Measurements from ENCODE around the gene AXIN2.

AXIN2 gene

DNA sequence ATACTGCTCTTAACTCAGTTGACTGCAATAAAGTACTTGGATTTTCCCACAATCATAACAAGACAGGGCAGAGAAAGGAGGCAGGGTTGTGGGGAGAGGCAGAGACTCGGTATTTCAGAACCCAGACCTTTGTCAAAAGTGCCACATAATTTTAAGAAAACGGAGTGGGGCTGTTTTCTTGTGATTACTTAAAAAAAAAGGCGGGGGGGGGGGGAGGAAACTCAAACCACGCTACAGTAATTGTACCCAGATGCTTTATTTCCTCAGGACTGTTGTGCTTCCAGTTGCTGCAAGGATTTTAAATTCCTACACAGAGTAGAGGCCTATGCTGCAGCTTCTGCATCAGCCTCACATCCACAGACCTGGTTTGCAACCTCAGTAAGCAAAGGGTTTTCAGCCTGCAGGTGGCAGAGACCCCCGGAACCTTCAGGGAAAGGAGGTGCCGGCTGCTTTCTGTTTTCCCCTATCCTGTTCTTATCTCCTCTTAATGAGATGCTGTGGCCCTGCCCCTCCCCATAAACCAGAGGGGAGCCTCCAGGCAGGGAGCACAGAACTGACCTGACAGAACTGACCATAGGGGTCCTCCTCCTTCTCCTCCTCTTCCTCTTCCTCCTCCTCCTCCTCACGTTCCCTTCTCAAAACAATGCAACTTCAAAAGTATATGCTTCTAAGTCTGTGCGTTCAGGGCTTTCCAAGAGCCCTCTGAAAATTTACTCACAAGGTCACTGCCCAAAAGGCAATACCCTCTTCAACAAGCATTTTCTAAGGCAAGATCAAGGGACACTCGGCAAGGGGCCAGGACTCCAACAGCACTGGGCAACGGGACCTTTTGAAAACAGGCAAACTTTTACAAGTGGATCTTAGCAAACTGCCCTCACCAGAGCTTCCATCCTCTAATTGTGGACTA lies 7.5 kb downstream of the AXIN2 start:
- Mint-ChIP-seq H3K36me3 (ENCODE audit: low read depth) (no peaks in the 10 kb centered on the region), H3K9me3 (no peaks in the 10 kb centered on the region), H3K4me1 (ENCODE audit: low read depth) (no peaks in the 10 kb centered on the region), H3K27ac (no peak overlapping the region), H3K4me3 (no peak overlapping the region), H3K27me3 (peaks cover 11% of the 10 kb centered on the region)
- intact Hi-C loops (cut with micrococcal nuclease), result no loop called here

DNA sequence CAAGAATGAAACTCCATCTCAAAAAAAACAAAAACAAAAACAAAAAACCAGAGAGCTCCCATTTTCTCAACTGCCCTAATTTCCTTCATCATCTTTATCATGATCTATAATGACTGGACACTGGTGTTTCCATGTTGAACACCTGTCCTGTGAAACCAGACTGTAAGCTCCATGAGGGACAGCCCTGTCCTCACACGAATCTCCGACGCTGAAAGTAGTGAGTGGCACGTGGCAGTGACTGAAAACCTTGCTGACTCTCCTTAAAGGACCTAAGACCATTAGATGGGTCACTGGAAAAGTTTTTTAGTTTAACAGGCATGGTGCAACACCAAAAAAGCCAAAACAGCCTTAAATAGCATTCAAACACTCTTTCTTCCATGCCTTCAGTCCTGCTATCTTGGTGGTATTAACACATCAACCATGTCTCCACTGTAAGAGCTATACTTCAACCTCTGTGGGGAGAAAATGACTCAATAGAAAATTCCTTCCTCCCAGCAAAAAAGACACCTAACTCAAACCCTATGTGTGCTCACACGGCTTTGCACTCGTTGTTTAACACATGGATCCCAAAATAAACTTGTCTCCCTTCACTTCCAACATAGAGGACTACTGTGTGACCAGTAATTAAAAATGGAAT lies 8.3 kb downstream of the AXIN2 start:
- Mint-ChIP-seq H3K36me3 (ENCODE audit: low read depth) (no peaks in the 10 kb centered on the region), H3K9me3 (no peaks in the 10 kb centered on the region), H3K4me1 (ENCODE audit: low read depth) (no peaks in the 10 kb centered on the region), H3K27ac (no peak overlapping the region), H3K4me3 (no peak overlapping the region), H3K27me3 (peaks cover 11% of the 10 kb centered on the region)
- intact Hi-C loops (cut with micrococcal nuclease), result no loop called here

DNA sequence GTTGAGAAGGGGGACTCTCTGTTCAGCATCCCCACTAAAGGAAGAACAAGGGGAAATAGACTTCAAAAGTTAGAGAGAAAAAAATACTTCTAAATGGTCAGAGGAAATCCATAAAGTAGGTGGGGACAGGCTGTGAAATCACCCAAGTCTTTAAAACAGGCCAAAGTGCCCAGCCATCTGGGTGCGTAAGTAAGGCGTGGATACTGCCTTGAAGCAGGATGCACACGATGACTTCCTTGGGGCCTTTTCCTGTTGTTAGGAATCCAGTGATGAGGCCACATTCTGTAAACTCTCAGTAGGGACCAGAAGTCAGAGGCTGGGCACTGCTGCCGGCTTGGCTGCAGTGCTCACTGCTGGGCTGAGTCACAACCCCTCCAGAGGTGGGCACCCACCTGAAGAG lies 9.2 kb downstream of the AXIN2 start:
- Mint-ChIP-seq H3K36me3 (ENCODE audit: low read depth) (no peaks in the 10 kb centered on the region), H3K27ac (no peak overlapping the region), H3K27me3 (peaks cover 11% of the 10 kb centered on the region), H3K9me3 (no peaks in the 10 kb centered on the region), H3K4me1 (ENCODE audit: low read depth) (no peaks in the 10 kb centered on the region), H3K4me3 (no peak overlapping the region)
- intact Hi-C loops (cut with micrococcal nuclease), result no loop called here

DNA sequence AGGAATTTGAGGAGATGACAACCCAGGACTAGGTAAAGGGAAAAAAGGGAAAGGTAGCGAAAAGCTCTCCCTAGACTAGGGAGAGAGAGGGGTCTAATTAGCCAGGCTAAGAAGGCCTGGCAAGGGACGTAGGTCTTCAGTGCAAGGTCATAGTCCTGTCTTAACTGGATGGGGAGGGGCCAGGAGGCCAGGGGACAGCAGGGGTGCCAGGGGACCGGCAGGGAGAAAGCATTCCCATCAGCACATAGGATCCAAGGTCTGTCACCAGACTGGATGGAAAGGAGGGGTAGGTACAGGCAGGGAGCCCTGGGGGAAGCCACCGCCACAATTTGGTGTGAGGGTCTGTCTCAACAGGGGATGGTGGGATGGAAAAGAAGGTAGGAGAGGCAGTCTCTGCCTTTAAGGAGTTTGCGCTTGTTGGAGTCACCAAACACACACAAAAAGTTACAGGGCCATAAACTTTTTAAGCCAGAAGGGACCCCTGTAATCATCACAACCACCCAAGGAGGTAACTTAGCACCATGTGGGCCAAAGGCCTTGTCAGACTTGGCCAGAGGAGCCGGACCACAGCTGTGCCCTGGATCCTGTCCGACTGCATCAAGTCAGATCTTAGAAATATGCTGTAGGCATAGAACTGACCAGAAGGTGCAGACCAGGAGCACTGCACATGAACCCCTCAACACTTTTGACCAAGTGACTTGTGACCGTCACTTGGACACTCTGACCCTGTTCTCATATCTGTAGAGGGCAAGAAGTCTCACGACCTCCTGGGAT lies 10.0 kb downstream of the AXIN2 start:
- Mint-ChIP-seq H3K27ac (no peak overlapping the region), H3K4me1 (ENCODE audit: low read depth) (no peaks in the 10 kb centered on the region), H3K4me3 (no peak overlapping the region), H3K36me3 (ENCODE audit: low read depth) (no peaks in the 10 kb centered on the region), H3K9me3 (no peaks in the 10 kb centered on the region), H3K27me3 (peaks cover 11% of the 10 kb centered on the region)
- intact Hi-C loops (cut with micrococcal nuclease), result no loop called here

DNA sequence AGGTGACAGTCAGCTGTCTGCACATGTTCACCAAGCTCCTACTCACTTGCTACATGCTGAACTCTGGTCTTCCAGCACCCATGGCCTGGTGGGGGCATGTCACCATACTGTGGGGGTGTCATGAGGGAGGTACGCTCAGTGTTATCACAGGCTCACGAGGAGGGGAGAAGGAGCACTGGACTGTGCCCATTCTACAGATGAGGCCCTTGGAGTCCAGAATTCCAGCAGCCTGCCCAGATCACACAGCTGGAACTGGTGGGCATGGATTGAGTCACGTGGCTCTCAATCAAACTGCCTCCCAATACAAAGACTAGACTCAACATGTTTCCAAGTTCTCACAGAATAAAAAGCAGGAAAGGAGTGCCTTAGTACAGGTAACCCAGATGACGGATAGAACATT lies 10.7 kb downstream of the AXIN2 start:
- intact Hi-C loops (cut with micrococcal nuclease), result no loop called here
- no peaks in the 10 kb centered on the region for H3K36me3 Mint-ChIP-seq (ENCODE audit: low read depth)
- H3K27me3 Mint-ChIP-seq, result peaks cover 11% of the 10 kb centered on the region
- H3K27ac Mint-ChIP-seq, result no peak overlapping the region
- no peak overlapping the region for H3K4me3 Mint-ChIP-seq
- no peaks in the 10 kb centered on the region for H3K4me1 Mint-ChIP-seq (ENCODE audit: low read depth)
- H3K9me3 Mint-ChIP-seq, result no peaks in the 10 kb centered on the region

DNA sequence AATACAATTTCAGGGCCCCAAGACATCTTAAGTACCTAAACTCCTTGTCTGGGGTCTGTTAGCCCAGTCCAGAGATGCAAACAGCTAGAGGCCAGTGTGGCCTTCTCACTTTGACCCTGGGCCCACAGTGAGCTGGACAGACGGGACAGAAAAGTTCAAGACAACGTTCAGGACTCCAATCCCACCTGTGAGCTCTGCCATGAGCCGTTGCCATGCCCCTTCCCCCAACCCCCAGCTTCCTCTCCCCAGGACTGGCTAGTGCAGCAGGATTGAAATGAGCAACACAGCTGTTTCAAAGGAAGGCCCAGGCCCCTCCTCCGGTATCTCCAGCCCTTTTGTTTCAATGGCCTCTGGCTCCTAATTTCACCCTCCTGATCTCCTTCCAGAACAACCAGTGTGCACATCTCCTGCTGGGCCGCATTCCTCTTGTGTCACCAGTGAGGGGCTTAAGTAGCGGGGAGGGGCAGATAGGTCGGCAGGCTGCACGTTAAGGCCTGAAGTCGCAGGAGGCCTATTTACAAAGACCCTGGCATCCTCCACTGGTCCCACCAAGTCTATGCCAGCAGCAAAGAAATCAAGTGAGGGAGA lies 11.3 kb downstream of the AXIN2 start:
- H3K27me3 Mint-ChIP-seq, result peaks cover 11% of the 10 kb centered on the region
- intact Hi-C loops (cut with micrococcal nuclease), result no loop called here
- no peak overlapping the region for H3K27ac Mint-ChIP-seq
- H3K36me3 Mint-ChIP-seq (ENCODE audit: low read depth), result no peaks in the 10 kb centered on the region
- H3K9me3 Mint-ChIP-seq, result no peaks in the 10 kb centered on the region
- H3K4me1 Mint-ChIP-seq (ENCODE audit: low read depth), result no peaks in the 10 kb centered on the region
- no peak overlapping the region for H3K4me3 Mint-ChIP-seq

DNA sequence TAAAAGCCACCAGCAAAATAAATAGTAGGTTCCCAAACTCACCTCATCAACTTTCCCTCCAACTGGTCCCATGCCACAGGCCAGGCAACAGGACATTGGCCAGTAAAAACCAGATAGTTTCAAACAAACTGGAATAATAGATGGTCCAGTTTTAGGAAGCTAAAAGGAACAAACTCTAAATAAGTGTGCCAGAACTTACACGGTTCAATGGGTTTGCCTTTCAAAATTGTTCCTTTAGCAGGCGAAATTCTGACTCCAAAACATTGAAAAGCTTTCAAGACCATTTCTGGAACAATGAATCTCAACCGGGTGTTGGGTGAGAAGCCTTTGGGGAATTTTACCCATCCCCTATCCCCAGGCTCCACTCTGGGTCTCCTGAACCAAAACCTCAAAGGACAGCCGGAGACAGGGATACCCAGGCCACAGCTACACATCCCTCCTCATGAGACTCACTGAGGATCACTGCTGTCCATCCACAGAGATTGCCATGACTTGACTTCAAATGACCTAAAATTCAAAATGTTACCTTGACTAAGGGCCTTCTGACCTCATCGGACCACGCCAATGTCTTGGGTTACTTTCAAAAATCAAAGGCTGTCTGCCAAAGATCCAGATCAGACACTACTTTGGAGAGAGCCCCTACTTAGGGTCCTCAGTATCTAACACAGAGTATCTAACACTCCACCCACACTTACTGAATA lies 13.0 kb downstream of the AXIN2 start:
- Mint-ChIP-seq H3K27me3 (peaks cover 10% of the 10 kb centered on the region), H3K9me3 (no peaks in the 10 kb centered on the region), H3K36me3 (ENCODE audit: low read depth) (no peaks in the 10 kb centered on the region), H3K4me1 (ENCODE audit: low read depth) (no peaks in the 10 kb centered on the region), H3K4me3 (no peak overlapping the region), H3K27ac (no peak overlapping the region)
- intact Hi-C loops (cut with micrococcal nuclease), result no loop called here

DNA sequence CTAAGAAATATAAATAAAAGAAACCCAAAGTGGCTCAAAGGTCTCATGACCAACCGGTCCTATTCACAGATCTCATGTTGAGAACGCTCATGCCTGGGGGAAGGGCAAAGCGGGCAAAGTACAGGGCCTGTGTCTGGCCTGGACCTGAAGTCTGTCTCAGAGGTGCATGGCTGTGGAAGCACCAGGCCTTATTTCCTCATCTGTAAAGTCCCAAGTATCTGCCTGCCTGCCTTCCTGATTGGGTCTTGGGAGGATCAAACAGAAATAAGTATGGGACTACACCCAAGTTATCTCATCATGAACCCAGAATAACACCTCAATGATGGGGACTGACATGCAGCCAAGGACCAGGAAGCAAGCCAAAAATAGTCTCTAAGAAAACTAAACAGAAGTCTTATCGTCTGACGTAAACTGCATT lies 14.2 kb downstream of the AXIN2 start:
- H3K27me3 Mint-ChIP-seq, result peaks cover 3% of the 10 kb centered on the region
- intact Hi-C loops (cut with micrococcal nuclease), result no loop called here
- H3K4me1 Mint-ChIP-seq (ENCODE audit: low read depth), result no peaks in the 10 kb centered on the region
- no peaks in the 10 kb centered on the region for H3K9me3 Mint-ChIP-seq
- H3K27ac Mint-ChIP-seq, result no peak overlapping the region
- no peaks in the 10 kb centered on the region for H3K36me3 Mint-ChIP-seq (ENCODE audit: low read depth)
- H3K4me3 Mint-ChIP-seq, result no peak overlapping the region

DNA sequence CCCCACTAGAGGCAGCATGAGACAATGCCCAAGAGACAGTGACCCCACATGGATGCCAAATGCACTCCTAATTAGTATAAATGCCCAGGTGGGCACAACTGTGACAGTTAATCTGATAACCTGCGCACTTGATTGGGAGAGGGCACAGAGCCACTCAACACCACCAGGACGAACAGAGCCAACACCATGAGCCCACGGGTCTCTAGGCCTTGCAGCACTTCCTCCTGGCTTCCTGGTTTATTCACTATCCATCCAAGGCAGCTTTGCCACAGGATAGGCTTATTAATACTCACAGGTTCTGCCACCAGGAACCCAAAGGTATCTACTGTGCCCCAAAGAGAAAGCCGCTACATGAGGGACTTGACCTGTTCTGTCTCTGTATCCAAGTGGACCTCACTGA lies 14.9 kb downstream of the AXIN2 start:
- H3K27ac Mint-ChIP-seq, result no peak overlapping the region
- H3K4me3 Mint-ChIP-seq, result no peak overlapping the region
- no peaks in the 10 kb centered on the region for H3K9me3 Mint-ChIP-seq
- peaks cover 3% of the 10 kb centered on the region for H3K27me3 Mint-ChIP-seq
- H3K36me3 Mint-ChIP-seq (ENCODE audit: low read depth), result no peaks in the 10 kb centered on the region
- intact Hi-C loops (cut with micrococcal nuclease), result no loop called here
- no peaks in the 10 kb centered on the region for H3K4me1 Mint-ChIP-seq (ENCODE audit: low read depth)

DNA sequence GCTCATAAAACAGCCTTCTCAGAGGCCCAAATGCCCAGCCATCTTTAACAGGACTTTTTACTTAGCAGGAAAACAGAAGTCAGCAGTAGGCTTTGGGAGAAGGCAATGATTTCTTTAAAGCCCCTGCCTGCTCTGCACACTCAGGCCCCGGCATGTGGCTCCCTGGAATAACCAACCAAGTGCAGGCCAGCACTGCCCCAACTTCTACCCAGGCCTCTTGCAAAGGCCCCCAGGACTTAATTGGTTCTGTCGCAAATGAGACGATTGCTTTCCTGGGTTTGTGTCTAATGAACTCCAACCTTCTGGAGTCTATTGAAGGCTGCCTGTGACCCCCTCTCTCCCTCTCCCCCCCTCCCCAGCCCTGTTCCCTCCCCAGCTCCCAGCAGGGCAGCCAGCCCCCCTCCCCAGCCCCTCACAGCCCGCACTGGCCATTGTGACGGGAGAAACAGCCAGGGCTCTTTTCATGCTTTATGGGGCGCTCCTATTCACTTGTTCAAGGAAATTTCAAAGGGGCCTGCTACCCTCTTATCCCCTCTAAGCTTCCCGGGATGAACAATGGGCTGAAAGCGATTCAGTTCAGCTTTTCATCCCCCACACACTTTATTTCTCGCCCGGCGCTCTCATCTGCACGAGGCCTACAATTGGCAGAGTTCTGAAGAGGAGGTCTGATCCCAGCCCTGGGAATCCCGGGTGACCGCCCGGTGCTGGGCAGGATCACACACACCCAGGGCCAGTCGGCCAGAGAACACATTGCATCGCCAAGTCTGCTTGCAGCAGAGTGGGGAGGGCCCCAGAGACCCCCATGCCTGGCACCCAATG lies 15.5 kb downstream of the AXIN2 start:
- peaks cover 6% of the 10 kb centered on the region for H3K27me3 Mint-ChIP-seq
- no peaks in the 10 kb centered on the region for H3K36me3 Mint-ChIP-seq (ENCODE audit: low read depth)
- no peaks in the 10 kb centered on the region for H3K9me3 Mint-ChIP-seq
- H3K4me1 Mint-ChIP-seq (ENCODE audit: low read depth), result no peaks in the 10 kb centered on the region
- H3K4me3 Mint-ChIP-seq, result no peak overlapping the region
- H3K27ac Mint-ChIP-seq, result no peak overlapping the region
- intact Hi-C loops (cut with micrococcal nuclease), result no loop called here

DNA sequence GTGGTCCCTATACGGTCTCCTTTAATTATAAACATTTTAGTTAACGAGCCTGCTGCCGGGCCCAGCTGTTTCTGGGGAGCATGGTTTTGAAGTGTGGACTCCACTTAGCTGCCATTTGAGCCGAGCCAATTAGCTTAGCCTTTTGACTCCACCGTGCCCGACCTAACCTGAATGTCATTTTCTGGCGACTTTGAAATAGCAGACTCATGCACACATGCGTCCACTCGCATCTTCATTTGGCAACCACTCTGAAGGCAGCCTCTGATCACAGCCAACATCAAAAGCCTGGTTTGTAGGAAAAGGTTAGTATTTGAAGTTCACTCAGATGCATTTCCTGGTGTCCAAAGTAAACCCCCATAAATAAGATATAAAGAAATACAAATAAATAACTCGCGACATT lies 16.8 kb downstream of the AXIN2 start:
- Mint-ChIP-seq H3K4me3 (no peak overlapping the region), H3K4me1 (ENCODE audit: low read depth) (no peaks in the 10 kb centered on the region), H3K36me3 (ENCODE audit: low read depth) (no peaks in the 10 kb centered on the region), H3K9me3 (no peaks in the 10 kb centered on the region), H3K27me3 (peaks cover 6% of the 10 kb centered on the region), H3K27ac (no peak overlapping the region)
- intact Hi-C loops (cut with micrococcal nuclease), result no loop called here

DNA sequence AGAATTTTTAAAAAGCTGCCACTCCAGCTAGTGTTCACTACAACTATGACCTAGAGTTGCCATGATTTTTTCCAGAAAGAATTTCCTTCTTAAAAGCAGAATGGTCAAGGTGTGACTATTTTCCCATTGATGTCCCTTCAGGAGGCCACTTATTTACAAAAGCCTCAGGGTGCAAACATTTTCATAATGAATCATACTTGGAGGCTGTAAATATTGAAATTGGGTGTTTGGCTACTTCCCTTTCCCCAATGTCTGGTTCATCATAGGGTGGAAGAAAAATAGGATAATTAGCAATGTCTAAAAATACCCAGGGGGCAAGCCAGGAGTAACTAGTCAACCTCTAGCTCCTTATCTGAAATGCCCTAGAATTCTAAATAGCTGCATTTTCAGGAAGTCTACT lies 18.8 kb downstream of the AXIN2 start:
- Mint-ChIP-seq H3K27ac (no peak overlapping the region), H3K4me1 (ENCODE audit: low read depth) (no peaks in the 10 kb centered on the region), H3K9me3 (no peaks in the 10 kb centered on the region), H3K36me3 (ENCODE audit: low read depth) (no peaks in the 10 kb centered on the region), H3K4me3 (no peak overlapping the region), H3K27me3 (peaks cover 6% of the 10 kb centered on the region)
- intact Hi-C loops (cut with micrococcal nuclease), result no loop called here

DNA sequence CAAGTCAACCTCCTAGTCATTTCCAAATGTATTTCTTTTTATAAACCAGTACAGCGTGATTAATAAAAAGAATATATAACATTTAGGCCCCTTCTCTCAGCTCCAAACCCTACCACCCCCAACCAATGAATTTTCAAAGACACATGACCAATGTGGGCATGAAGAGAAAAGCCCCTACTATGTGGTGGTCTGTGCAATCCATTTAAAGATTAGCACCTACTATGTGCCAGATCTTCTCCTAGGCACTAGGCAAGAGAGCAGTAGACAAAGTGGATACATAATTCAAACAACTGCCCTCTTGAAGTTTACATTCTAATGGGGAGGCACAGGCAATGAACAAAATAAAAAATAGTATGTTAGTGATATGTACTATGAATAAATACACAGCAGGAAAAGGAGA lies 19.4 kb downstream of the AXIN2 start:
- H3K4me1 Mint-ChIP-seq (ENCODE audit: low read depth), result no peaks in the 10 kb centered on the region
- no peak overlapping the region for H3K27ac Mint-ChIP-seq
- no peaks in the 10 kb centered on the region for H3K9me3 Mint-ChIP-seq
- H3K36me3 Mint-ChIP-seq (ENCODE audit: low read depth), result no peaks in the 10 kb centered on the region
- H3K4me3 Mint-ChIP-seq, result no peak overlapping the region
- H3K27me3 Mint-ChIP-seq, result peaks cover 6% of the 10 kb centered on the region
- intact Hi-C loops (cut with micrococcal nuclease), result no loop called here

Data from dendritic cell treated with granulocyte-macrophage colony-stimulating factor and Interleukin-4, amounts not matched to agents 40 ng/mL and 50 ng/mL, for 4 days (primary cell).